ENCODE data around the gene SUN1.
A peak's percentile ranks its signal among the peaks of the same experiment; 100 is the strongest.

SUN1 gene

DNA sequence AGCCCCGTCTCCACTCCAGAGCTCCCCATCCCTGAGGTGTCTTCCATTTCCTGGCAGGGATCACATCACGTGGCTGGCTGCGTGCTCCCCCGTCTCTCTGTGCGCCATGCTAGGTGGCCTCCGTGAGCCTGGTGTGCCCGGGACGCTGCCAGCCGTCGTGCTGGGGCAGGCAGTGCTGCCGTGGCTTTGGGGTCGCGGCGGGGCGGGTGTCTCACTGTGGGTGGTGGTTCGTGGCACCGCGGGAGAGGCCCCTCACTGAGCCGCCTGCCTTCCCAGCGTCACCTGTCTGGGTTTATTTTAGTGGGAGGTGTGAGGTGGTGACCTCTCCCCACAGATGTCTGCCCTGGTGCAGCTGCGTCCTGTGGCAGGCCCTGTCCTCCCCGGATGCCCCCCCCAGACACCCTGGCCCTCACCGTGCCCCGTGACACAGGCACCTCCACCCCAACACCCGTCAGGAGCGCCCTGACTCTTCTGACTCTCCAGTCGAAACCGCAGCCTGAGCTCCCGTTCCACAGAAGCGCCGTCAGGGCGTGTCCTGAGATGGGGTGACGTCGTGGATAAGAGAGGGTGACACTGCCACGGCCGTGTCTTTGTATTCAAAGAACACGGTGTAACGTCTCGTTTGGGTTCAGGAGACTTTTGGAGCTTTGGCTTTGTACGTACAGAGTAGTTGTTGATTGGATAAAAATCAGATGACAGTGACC, 62.0 kb downstream of the SUN1 start:
- no peak for DNase-seq

- no peak for DNase-seq
Measured at GRCh38 chr7:894927-895450, 62.7 kb downstream of the SUN1 start.

DNA sequence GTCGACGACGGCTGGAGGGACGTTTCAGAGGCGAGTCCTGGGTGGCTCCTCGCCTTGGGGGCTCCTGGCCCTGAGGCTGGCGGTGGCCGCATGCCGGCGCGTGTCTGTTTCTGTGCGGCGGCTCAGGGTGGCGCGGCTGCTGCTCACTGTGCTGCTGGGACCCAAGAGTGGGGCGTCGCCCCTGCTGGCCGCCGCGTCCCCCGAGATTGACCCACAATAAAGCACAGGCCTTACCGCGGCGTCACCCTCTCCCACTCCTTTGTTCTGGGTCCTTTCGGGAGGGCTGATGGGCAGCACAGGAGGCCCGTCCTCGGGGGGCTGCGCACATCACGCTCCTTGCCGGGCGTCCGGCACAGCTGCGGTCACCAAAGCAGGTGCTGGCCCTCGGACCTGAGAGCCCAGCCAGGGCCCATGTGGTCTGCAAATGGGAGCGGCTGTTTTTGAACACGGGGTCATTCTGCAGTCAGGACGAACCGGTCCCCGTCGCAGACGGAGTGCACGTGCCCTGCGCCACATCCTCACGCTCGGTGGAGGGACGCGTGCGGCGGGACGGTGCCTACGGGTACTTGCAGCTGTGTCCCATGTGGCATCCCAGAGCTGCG, 63.3 kb downstream of the SUN1 start:
- no peak for DNase-seq

- no peak for DNase-seq
Measured at GRCh38 chr7:896346-897075, 64.2 kb downstream of the SUN1 start.

GRCh38 chr7:897086-897485, 64.8 kb downstream of the SUN1 start:
- no peak for DNase-seq

GRCh38 chr7:897771-898376, 65.6 kb downstream of the SUN1 start:
- DNase-seq, result peak in 1 of 2 experiments; percentile 30

DNA sequence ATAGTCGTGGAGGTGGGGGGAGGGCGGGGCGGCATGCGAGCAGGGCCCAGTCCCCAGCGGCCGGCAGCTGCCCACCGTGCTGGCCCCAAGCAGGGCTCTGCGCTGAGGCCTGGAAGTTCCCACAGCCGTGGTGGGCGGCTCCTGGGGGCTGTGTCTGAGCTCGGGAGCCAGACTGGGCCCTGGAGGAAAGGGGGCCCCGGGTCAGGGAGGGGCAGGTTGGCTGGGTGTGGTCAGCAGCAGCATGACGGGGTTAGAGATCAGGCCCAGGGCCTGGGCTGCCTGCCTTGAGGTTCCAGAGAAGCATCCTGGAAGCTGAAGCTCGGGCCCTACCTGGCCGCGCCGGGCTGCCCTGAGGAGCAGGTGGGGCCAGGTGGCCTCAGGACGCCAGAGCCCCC, 66.2 kb downstream of the SUN1 start:
- no peak for DNase-seq

- no peak for DNase-seq
Measured at GRCh38 chr7:898855-899681, 66.8 kb downstream of the SUN1 start.

GRCh38 chr7:899806-900205, 67.5 kb downstream of the SUN1 start:
- no peak for DNase-seq

DNA sequence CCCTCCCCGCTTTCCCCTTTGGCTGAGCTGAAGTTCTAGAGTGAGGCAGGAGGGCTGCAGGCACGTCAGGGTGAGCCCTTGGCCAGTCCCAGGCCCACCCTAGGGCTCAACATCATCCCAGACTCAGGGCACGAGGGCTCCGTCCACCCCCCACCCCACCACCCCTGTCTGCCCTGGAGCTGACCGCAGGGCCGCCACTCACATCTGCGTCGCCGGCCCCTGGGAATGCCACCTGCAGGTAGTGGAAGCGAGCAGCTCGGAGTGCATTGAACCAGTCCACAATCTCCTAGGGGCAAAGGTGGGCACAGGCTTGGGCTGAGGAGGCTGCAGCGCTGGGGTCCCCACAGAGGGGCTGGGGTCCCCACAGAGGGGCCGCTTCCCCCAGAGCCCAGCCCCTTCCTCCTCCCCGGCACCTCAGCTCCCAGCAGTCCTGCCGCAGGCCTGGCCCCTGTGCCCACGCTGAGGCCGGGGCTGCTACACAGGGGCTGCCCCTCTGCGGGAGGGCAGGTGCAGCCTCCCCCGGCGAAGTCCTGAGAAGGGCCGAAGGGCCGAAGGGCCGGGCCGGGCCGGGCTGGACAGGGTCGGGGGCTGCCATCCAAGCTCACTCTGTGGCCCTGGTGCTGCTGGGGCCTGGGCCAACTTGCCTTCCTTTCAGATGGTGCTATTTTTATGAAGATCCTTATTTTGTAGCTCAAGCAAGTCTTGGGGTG, 68.2 kb downstream of the SUN1 start:
- DNase-seq, result no peak

- DNase-seq, result no peak
Measured at GRCh38 chr7:901041-901387, 68.7 kb downstream of the SUN1 start.

GRCh38 chr7:901388-902154, 69.3 kb downstream of the SUN1 start:
- DNase-seq, result peak; percentile 77 to 92

- DNase-seq, result no peak
Measured at GRCh38 chr7:902996-903395, 70.7 kb downstream of the SUN1 start.

GRCh38 chr7:903921-904755, 71.9 kb downstream of the SUN1 start:
- no peak for DNase-seq

- no peak for DNase-seq
Measured at GRCh38 chr7:904847-905246, 72.6 kb downstream of the SUN1 start.

GRCh38 chr7:906776-907157, 74.5 kb downstream of the SUN1 start:
- no peak for DNase-seq

DNA sequence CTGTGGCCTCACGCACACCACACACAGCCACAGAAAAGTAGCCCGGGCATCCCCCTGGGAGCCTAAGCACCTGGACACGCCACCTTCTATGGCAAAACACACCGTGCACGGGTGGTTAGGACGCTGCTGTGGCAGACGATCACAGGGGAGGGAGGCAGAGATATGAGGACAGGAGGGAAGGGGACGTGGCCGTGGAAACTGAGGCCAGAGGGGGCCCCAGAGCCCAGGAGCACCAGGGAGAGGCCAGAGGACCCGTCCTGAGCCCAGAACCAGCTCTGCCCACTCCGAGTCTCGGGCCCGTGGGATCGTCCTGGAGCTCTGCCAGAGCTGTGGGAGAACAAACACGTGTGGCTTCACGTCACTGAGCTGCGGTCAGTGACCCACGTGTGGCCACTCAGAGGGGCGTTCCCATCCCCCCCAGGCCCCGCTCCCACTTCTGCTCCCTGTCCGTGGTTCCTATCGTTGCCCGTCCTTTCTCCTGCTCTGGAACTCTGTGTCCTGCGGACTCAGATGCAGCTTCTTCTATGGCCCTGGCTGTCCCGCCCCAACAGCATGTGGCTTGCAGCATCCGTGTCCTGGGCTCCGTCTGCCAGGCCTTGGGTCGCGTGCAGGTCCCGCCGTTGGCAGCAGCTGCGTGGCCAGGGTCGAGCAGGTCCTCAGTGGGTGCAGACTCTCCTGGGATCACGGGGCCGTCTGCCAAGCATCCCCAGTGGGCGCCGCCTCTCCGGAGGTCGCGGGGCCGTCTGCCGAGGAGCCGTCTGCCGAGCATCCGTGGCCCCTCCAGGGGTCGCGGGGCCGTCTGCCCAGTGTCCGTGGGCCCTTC, 75.1 kb downstream of the SUN1 start:
- peak; percentile 7 to 64 for DNase-seq

GRCh38 chr7:908159-908581, 75.9 kb downstream of the SUN1 start:
- no peak for DNase-seq

Data from NCI-H526 (cell line).